Left ventricle myocardium inferior (tissue), 1 donor: ENCODE results near the gene HMCN2. TPM values are rescaled to one million over a fixed set of nuclear protein-coding genes. Genes with fewer than 3 reads are reported as not detected.
"Not testable (repeated sequence)": the region's sequence is repeated elsewhere in the genome, so short reads cannot be mapped to it uniquely, and the experiment has no call there.

ENCODE experiments used
- DNase-seq: peaks from one replicate; pipeline ENCODE4 v3.0.0-alpha.2; 2020
- H3K27ac ChIP-seq: fragments of 200-600 bp; replicated peaks from 2 replicates; pipeline ENCODE4 v1.8.0; 2021
- H3K27me3 ChIP-seq: fragments of 200-600 bp; 2 replicates; pipeline ENCODE4 v1.8.0; 2021; ENCODE audit warnings: low read depth
- H3K36me3 ChIP-seq: fragments of 200-600 bp; 2 replicates; pipeline ENCODE4 v1.8.0; 2021
- H3K4me1 ChIP-seq: fragments of 200-600 bp; 2 replicates; pipeline ENCODE4 v1.8.0; 2021
- H3K4me3 ChIP-seq: fragments of 200-600 bp; 2 replicates; pipeline ENCODE4 v1.8.0; 2021; ENCODE audit warnings: mild to moderate bottlenecking, moderate library complexity
- H3K9me3 ChIP-seq: fragments of 200-600 bp; replicated peaks from 2 replicates; pipeline ENCODE4 v1.8.0; 2021
- intact Hi-C: fragments of 100-400 bp; cut with micrococcal nuclease; formaldehyde crosslinking; loops from one replicate; pipeline ENCODE4 v1.11.0; 2022
- total RNA-seq: library from RNA; stranded (reverse); fragmentation: NEBNext Ultra II Directional; extraction: Animal tissue kit (Norgen Biotek cat#: 25700); gene quantifications from one replicate; pipeline ENCODE4 v1.2.1, GENCODE V29; 2021
- TF ChIP-seq, protein P1 (sequence below): fragments of 200-600 bp; IDR thresholded peaks from 2 replicates; pipeline ENCODE4 v1.8.0; 2021; ENCODE audit warnings: antibody characterized with exemption, mild to moderate bottlenecking, borderline replicate concordance
- donor health status: DM: no; HTN: yes; CAD: no; lungs with severe emphysema.

HMCN2 gene
- total RNA-seq, 1 donor from 2014 or later, result 5.5 TPM

DNA sequence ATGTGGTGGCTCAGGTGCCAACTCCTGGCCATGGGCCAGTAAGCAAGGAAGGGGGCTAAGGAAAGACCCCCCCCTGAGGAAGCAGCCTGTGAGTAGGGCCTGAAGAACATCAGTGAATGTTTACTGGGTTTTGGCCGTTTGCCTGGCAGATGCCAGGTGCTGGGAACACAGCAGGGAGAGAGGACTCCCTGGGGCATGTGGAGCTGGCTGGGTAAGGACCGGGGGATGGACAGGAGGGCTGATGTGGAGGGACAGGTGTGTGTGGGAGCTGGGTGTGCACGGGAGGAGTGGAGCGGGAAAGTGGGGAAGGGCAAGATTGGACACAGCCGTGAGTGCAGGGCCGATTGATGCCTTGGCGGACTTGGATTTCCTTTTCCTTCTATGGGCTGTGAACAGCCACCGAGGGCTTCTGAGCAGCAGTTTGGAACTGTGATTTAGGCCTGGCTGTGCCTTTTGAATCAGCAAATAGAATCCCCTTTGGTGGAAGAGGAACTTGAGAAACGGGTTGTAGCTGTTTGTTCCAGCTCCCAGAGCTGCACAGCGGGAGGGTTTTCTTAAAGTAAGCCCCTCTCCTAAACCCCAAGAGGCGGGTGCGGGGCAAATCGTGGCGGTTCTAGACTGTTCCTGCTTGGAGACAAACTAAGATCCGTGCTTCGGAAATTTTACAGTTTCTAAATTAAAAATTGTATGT is 3.1 kb downstream of the HMCN2 start:
- DNase-seq, result no peak
- peak overlapping the region; percentile 35 for H3K4me3 ChIP-seq

DNA sequence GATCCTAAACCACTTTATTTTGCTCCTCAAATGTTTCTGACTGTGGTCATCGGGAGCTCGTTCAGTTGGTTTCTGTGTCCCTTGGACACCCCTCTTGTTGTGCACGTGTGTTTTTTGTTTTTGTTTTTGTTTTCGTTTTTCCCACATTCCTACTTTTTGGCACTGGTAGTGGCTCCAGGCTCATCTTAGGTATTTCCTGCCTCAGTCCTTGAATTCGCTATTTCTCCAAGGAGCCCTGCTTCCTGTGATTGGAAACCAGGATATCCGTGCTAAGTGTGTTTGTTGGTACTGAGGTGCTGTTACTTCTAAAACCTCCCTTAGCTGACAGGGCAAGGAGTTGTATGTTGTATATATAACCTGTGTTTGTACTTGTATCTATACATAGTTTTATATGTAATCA is 5.9 kb downstream of the HMCN2 start:
- H3K4me1 ChIP-seq, result peaks cover 38% of the 10 kb centered on the region
- H3K27me3 ChIP-seq, result peaks cover 33% of the 10 kb centered on the region
- H3K36me3 ChIP-seq, result no peaks in the 10 kb centered on the region
- intact Hi-C loops, result no loop called here
- no peak for DNase-seq
- H3K27ac ChIP-seq, result peak overlapping the region; percentile 64
- no peaks in the 10 kb centered on the region for H3K9me3 ChIP-seq
- H3K4me3 ChIP-seq, result peak overlapping the region; percentile 17
- TF ChIP-seq, protein P1, sequence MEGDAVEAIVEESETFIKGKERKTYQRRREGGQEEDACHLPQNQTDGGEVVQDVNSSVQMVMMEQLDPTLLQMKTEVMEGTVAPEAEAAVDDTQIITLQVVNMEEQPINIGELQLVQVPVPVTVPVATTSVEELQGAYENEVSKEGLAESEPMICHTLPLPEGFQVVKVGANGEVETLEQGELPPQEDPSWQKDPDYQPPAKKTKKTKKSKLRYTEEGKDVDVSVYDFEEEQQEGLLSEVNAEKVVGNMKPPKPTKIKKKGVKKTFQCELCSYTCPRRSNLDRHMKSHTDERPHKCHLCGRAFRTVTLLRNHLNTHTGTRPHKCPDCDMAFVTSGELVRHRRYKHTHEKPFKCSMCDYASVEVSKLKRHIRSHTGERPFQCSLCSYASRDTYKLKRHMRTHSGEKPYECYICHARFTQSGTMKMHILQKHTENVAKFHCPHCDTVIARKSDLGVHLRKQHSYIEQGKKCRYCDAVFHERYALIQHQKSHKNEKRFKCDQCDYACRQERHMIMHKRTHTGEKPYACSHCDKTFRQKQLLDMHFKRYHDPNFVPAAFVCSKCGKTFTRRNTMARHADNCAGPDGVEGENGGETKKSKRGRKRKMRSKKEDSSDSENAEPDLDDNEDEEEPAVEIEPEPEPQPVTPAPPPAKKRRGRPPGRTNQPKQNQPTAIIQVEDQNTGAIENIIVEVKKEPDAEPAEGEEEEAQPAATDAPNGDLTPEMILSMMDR, result no peak

More for the DNA sequence above, 3.1 kb downstream of the HMCN2 start:
- H3K9me3 ChIP-seq, result no peaks in the 10 kb centered on the region
- intact Hi-C loops, result no loop called here
- H3K27ac ChIP-seq, result peak overlapping the region; percentile 64
- TF ChIP-seq, protein P1, result no peak
- no peaks in the 10 kb centered on the region for H3K36me3 ChIP-seq
- H3K4me1 ChIP-seq, result peaks cover 54% of the 10 kb centered on the region
- H3K27me3 ChIP-seq, result peaks cover 53% of the 10 kb centered on the region

DNA sequence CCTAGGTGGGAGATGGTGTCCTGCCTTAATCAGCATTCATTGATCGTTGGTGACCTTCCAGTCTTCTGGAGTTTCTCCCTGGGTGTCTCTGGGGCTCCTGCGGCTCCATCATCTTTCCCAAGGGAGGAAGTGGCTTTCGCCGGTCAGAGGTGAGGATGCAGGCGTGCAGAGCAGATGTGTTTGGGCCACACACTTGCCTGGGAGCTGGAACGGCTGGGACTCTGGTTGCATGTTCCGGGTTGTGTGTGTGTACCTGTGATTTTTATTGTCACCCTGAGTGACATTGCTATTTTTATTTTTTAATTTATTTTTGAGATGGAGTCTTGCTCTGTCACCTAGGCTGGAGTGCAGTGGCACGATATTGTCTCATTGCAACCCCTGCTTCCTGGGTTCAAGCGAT is 9.6 kb downstream of the HMCN2 start:
- TF ChIP-seq, protein P1, result no peak
- Histone ChIP-seq H3K27ac (no peak overlapping the region), H3K4me3 (no peak overlapping the region), H3K36me3 (no peaks in the 10 kb centered on the region), H3K27me3 (peaks cover 8% of the 10 kb centered on the region), H3K9me3 (no peaks in the 10 kb centered on the region), H3K4me1 (peaks cover 27% of the 10 kb centered on the region)
- intact Hi-C loops, result no loop called here
- DNase-seq, result no peak

DNA sequence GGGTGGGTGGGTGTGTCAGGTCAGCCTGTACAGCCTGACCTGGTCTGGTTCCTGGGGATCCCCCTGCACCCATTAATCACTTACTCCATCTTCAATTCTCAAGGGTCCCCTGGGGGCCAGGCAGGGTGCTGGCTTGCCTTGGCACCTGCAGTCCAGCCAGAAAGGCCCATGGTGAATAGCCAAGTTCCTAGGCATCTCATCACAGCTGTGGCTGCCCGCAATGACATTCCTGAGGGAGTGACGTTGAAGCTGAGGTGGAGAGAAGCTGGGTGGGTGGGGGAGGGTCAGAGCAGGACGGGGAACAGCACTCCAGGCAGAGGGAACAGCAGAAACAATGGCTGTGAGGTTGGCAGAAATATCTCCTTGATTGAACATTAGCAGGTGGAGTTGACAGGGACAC is 10.6 kb downstream of the HMCN2 start:
- H3K4me3 ChIP-seq, result no peak overlapping the region

DNA sequence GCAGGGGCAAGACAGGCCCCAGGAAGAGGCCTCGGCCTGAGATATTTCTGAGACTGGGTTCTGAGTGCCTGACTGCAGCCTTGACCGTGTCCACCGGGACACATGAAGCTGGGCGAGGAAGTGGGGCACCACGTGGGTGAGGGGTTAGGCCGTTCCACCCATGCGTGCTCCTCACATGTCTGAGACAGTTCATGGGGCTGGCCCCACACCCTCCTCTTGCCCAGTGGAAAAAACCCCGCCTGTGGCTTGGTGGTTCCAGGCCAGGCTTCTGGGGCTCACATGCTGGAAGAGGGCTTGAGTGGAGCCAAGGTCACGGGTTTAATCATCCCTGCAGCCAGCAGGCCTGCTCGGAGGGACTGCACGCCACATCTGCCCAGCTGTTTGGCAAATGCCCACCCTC is 11.4 kb downstream of the HMCN2 start:
- H3K36me3 ChIP-seq, result no peaks in the 10 kb centered on the region
- peaks cover 18% of the 10 kb centered on the region for H3K4me1 ChIP-seq
- no peak overlapping the region for H3K4me3 ChIP-seq
- H3K27ac ChIP-seq, result no peak overlapping the region
- no peaks in the 10 kb centered on the region for H3K9me3 ChIP-seq
- intact Hi-C loops, result no loop called here
- no peak for DNase-seq
- TF ChIP-seq, protein P1, result no peak
- peaks cover 8% of the 10 kb centered on the region for H3K27me3 ChIP-seq

More for the DNA sequence above, 10.6 kb downstream of the HMCN2 start:
- peaks cover 8% of the 10 kb centered on the region for H3K27me3 ChIP-seq
- intact Hi-C loops, result no loop called here
- H3K36me3 ChIP-seq, result no peaks in the 10 kb centered on the region
- peaks cover 18% of the 10 kb centered on the region for H3K4me1 ChIP-seq
- TF ChIP-seq, protein P1, result no peak
- no peak overlapping the region for H3K27ac ChIP-seq
- H3K9me3 ChIP-seq, result no peaks in the 10 kb centered on the region
- DNase-seq, result no peak

DNA sequence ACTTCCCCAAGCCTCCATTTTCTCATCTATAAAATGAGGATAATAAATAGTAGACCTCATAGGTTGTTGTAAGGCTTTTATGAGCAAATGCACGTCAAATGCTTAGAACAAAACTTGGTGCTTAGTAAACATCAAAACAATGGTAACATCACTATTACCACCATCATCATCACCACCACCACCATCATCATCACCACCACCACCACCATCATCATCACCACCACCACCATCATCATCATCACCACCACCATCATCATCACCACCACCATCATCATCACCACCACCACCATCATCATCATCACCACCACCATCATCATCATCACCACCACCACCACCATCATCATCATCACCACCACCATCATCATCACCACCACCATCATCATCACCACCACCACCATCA is 12.0 kb downstream of the HMCN2 start:
- DNase-seq, H3K9me3 ChIP-seq, intact Hi-C loops, H3K4me3 ChIP-seq, H3K27me3 ChIP-seq, H3K36me3 ChIP-seq, H3K27ac ChIP-seq: not testable (repeated sequence)
- H3K4me1 ChIP-seq, result peaks cover 21% of the 10 kb centered on the region
